Hematopoietic multipotent progenitor cell treated with erythropoietin and hydrocortisone succinate and interleukin-3 and kit ligand, for 6 days (in vitro differentiated cells): ENCODE data around the gene BLTP1.

Source experiments
- DNase-seq: peaks from one replicate; pipeline ENCODE4 v3.0.0-alpha.2; 2015

BLTP1 gene

DNA sequence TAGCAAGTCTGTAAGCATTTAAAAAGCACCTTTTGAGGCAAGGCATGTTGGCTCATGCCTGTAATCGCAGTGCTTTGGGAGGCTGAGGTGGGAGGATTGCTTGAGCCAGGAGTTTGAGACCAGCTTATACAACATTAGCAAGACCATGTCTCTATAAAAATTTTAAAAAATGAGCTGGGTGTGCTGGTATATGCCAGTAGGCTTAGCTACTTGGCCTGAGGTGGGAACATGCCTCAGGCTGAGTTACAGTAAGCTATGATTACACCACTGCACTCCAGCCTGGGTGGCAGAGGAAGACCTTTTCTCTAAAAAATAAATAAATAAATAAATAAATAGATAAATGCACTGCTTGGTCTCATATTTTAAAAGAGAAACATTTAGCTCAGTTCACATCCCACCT is 26.8 kb downstream of the BLTP1 start:
- no peak for DNase-seq

DNA sequence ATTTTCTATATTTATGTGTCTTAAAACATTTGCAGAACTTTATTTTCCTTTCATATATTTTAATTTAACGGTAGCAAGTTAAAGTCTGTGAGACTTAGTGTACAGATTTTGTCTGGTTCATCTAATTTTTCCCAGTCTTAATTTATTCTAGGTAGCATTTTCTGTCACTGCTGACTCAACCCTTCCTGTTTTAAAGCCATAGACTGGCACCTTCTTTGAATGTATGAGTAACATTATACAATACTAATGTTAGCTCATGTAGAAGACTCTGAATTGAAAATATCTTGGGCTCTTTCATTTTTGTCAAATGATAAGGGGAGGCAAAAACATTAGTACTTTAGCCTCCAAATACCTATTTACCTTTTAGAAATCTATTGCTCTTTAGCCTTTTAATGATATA is 43.6 kb downstream of the BLTP1 start:
- DNase-seq, result no peak
